ENCODE results near the gene C11orf97. TPM values are rescaled to one million over a fixed set of nuclear protein-coding genes. Genes with fewer than 3 reads are reported as not detected.
A peak's percentile ranks its signal among the peaks of the same experiment; 100 is the strongest.

The C11orf97 gene
- total and polyA plus RNA-seq, 8 donors, result not detected

DNA sequence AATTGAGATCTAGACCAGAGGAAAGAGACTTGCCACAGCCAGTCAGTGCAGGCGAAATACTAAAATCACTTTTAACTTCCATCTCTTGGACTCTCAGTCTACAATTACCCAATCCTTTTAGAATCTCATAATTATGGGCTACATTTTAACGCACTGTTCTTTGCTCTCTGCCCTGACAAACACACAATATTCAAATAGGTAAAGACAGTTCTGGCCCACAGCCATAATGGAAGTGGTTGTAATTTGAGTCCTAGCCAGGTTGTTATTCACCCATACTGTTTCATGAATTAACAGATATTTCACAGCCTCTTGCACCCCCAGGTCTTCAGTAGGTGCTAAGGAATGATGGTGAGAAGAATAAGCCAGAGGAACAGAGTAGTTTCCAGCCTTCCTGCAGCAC lies 830 bp downstream of the C11orf97 start:
- no peak for TF ChIP-seq POLR2A (IDR thresholded peaks at IDR 0.05)
- TF ChIP-seq EP300 (IDR thresholded peaks at IDR 0.05), result no peak
- TF ChIP-seq, protein P1, sequence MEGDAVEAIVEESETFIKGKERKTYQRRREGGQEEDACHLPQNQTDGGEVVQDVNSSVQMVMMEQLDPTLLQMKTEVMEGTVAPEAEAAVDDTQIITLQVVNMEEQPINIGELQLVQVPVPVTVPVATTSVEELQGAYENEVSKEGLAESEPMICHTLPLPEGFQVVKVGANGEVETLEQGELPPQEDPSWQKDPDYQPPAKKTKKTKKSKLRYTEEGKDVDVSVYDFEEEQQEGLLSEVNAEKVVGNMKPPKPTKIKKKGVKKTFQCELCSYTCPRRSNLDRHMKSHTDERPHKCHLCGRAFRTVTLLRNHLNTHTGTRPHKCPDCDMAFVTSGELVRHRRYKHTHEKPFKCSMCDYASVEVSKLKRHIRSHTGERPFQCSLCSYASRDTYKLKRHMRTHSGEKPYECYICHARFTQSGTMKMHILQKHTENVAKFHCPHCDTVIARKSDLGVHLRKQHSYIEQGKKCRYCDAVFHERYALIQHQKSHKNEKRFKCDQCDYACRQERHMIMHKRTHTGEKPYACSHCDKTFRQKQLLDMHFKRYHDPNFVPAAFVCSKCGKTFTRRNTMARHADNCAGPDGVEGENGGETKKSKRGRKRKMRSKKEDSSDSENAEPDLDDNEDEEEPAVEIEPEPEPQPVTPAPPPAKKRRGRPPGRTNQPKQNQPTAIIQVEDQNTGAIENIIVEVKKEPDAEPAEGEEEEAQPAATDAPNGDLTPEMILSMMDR (IDR thresholded peaks at IDR 0.05), result no peak
- TF ChIP-seq POLR2AphosphoS5 (IDR thresholded peaks at IDR 0.05), result no peak
- Histone ChIP-seq H3K9me3 (no peaks in the 10 kb centered on the region), H3K27ac (no peak overlapping the region), H3K4me1 (peaks cover 6 to 19% (median 15%) of the 10 kb centered on the region in 4 donors), H3K4me3 (peak overlapping the region in 3 of 4 donors; percentile 58 to 75 (median 67)), H3K27me3 (peaks cover 0 to 6% (median 4%) of the 10 kb centered on the region in 3 donors), H3K36me3 (no peaks in the 10 kb centered on the region)
- WGBS, 5 donors, result 24 to 37% (median 26%) methylated on average over 2 of the region's 2 CpGs
- peak in 1 of 2 donors; percentile 53 for DNase-seq
- intact Hi-C loops (cut with DNase I; ENCODE audit: low total_unique reads), result no loop called here

DNA sequence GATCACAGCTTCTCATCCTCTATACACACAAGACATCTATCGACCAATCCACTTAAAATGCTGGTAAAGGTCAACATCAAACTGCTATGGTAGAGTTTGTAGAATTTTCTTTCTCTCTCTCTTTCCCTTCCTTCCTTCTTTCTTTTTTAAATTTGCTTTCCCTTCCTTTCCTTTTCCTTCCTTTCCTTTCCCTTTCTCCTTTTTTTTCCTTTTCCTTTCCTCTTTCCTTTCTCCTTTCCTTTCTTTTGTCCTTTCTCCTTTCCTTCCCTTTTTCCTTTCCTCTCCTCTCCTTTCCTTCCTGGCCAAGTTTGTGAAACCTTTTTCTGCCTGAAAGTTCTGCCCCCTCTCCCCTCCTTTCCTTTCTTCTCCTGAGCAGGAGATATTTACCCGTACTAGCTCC lies 3.1 kb downstream of the C11orf97 start:
- Histone ChIP-seq H3K9me3 (no peaks in the 10 kb centered on the region), H3K4me1 (peaks cover 6 to 27% (median 15%) of the 10 kb centered on the region in 4 donors), H3K4me3 (no peak overlapping the region), H3K27me3 (peaks cover 0 to 6% (median 4%) of the 10 kb centered on the region in 3 donors), H3K36me3 (no peaks in the 10 kb centered on the region), H3K27ac (no peak overlapping the region)
- WGBS, 5 donors, result 78 to 95% (median 85%) methylated on average over 2 of the region's 2 CpGs
- TF ChIP-seq POLR2AphosphoS5 (IDR thresholded peaks at IDR 0.05), result no peak
- no peak for TF ChIP-seq POLR2A (IDR thresholded peaks at IDR 0.05)
- TF ChIP-seq EP300 (IDR thresholded peaks at IDR 0.05), result no peak
- TF ChIP-seq, protein P1 (IDR thresholded peaks at IDR 0.05), result no peak
- DNase-seq, result no peak
- intact Hi-C loops (cut with DNase I; ENCODE audit: low total_unique reads), result loop anchor here (5.0 kb wide), 1 partner anchor 82 kb away; no protein-coding TSS in a partner anchor

DNA sequence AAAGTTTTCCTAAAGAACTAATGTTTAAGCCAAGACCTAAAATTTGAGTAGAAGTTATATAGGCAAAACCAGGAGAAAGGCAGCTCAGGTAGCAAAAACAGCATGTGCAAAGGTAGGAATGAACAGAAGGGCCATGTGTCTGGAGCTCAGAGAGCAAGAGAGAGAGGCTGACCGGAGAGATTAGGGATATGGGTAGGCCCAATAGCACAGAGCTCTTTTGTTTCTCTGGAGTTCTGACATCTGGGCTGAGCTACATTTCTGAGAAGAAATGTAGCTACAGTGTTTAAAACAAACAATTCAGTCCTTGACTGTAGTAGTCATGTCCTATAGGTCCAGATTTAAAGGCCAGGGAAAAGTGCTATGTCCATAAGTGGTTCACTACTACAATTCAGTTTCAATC lies 4.5 kb downstream of the C11orf97 start:
- Histone ChIP-seq H3K27me3 (peaks cover 0 to 6% (median 0%) of the 10 kb centered on the region in 3 donors), H3K9me3 (no peaks in the 10 kb centered on the region), H3K36me3 (no peaks in the 10 kb centered on the region), H3K4me3 (no peak overlapping the region), H3K4me1 (peaks cover 5 to 25% (median 15%) of the 10 kb centered on the region in 4 donors), H3K27ac (no peak overlapping the region)
- DNase-seq, result no peak
- TF ChIP-seq EP300 (IDR thresholded peaks at IDR 0.05), result no peak
- TF ChIP-seq POLR2A (IDR thresholded peaks at IDR 0.05), result no peak
- TF ChIP-seq, protein P1 (IDR thresholded peaks at IDR 0.05), result no peak
- TF ChIP-seq POLR2AphosphoS5 (IDR thresholded peaks at IDR 0.05), result no peak
- 4 to 35% (median 30%) methylated on average over 1 of the region's 1 CpG for WGBS, 5 donors
- intact Hi-C loops (cut with DNase I; ENCODE audit: low total_unique reads), result loop anchor here (5.0 kb wide), 1 partner anchor 81 kb away; no protein-coding TSS in a partner anchor

DNA sequence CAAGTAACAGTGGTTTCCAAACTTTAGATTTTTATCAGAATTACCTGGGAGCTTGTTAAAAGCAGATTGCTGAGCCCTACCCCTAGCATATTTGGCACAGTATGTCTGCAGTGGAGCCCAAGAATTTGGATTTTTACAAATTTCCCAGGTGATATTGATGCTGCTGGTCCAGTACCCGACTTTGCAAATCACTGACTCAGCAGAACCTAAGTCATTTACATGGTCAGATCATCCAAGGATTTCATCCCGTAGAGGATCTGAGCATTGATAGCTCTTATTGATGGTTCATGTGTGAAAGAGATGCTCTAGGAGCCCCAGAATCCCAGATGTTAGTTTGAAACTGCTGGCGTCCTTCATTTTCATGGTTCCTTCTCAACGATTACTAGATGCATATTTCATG lies 6.0 kb downstream of the C11orf97 start:
- H3K27me3 ChIP-seq, result no peaks in the 10 kb centered on the region
- no peaks in the 10 kb centered on the region for H3K9me3 ChIP-seq
- H3K36me3 ChIP-seq, result no peaks in the 10 kb centered on the region
- H3K4me3 ChIP-seq, result no peak overlapping the region
- intact Hi-C loops (cut with DNase I; ENCODE audit: low total_unique reads), result loop anchor here (5.0 kb wide), 1 partner anchor 79 kb away; no protein-coding TSS in a partner anchor
- H3K4me1 ChIP-seq, result peaks cover 0 to 9% (median under 1%) of the 10 kb centered on the region in 4 donors
- no peak for DNase-seq
- no peak overlapping the region for H3K27ac ChIP-seq
- TF ChIP-seq POLR2A (IDR thresholded peaks at IDR 0.05), result no peak
- TF ChIP-seq, protein P1 (IDR thresholded peaks at IDR 0.05), result no peak
- TF ChIP-seq POLR2AphosphoS5 (IDR thresholded peaks at IDR 0.05), result no peak
- TF ChIP-seq EP300 (IDR thresholded peaks at IDR 0.05), result no peak
- WGBS, 5 donors, result 65 to 83% (median 75%) methylated on average over 4 of the region's 4 CpGs

Measured in stomach (tissue), 9 donors.